Chondrocyte (in vitro differentiated cells): ENCODE data around the gene AGTRAP. TPM values are rescaled to one million over a fixed set of nuclear protein-coding genes. Genes with fewer than 3 reads are reported as not detected.

Source experiments
- DNase-seq: peaks from one replicate; pipeline ENCODE4 v3.0.0; 2021; ENCODE audit warnings: mixed read lengths, low spot score
- H3K27ac Mint-ChIP-seq: one replicate; pipeline ENCODE4 v1.8.0; 2021; ENCODE audit warnings: mild to moderate bottlenecking, moderate library complexity, mixed read lengths; ENCODE audit not compliant: unreplicated experiment
- H3K27me3 Mint-ChIP-seq: 2 replicates; pipeline ENCODE4 v1.8.0; 2021; ENCODE audit warnings: low read depth, mixed read lengths
- H3K36me3 Mint-ChIP-seq: 2 replicates; pipeline ENCODE4 v1.8.0; 2021; ENCODE audit warnings: low read depth, mixed read lengths
- H3K4me1 Mint-ChIP-seq: 2 replicates; pipeline ENCODE4 v1.8.0; 2021; ENCODE audit warnings: low read depth, mild to moderate bottlenecking, mixed read lengths
- H3K4me3 Mint-ChIP-seq: one replicate; pipeline ENCODE4 v1.8.0; 2021; ENCODE audit warnings: mild to moderate bottlenecking, moderate library complexity, mixed read lengths; ENCODE audit not compliant: unreplicated experiment
- H3K9me3 Mint-ChIP-seq: 2 replicates; pipeline ENCODE4 v1.8.0; 2021; ENCODE audit warnings: low read depth, mixed read lengths
- CTCF ChIP-seq: fragments of 200-600 bp; sonication (generic); IDR thresholded peaks from 2 replicates; pipeline ENCODE4 v1.5.0; 2021; ENCODE audit warnings: antibody characterized with exemption, mild to moderate bottlenecking, moderate library complexity
- total RNA-seq: library from RNA; stranded (reverse); gene quantifications from 3 replicates; pipeline ENCODE4 v1.2.1, GENCODE V29; 2021

Gene AGTRAP
- total RNA-seq, 1 donor from 2014 or later, result 19.8 TPM

GRCh38 chr1:11736746-11737639, 1.1 kb downstream of the AGTRAP start:
- peak overlapping the region; percentile 91 for H3K4me3 Mint-ChIP-seq
- H3K27ac Mint-ChIP-seq, result peak overlapping the region; percentile 83
- peaks cover 11% of the 10 kb centered on the region for H3K4me1 Mint-ChIP-seq
- DNase-seq, result no peak
- H3K27me3 Mint-ChIP-seq, result no peaks in the 10 kb centered on the region
- no peak for TF ChIP-seq CTCF
- no peaks in the 10 kb centered on the region for H3K9me3 Mint-ChIP-seq
- H3K36me3 Mint-ChIP-seq, result no peaks in the 10 kb centered on the region

DNA sequence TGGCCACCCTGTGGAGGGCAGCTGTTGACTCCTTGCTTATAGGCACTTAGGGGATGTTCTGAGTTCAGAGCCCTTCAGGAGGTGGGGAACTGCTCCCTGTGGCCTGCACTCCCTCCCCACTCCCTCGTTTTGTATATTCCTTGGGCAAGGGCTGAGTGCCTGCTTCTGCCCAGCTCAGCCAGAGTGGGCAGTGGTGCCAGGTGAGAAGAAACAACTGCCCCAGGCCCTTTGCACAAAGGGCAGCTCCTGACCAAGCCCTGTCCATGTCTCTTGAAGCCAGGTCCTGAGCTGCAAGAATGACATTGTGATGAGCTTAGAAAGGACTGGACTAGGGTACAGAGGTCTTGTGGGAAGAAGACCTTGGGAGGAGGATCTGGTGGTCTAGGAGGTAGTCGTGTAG, 2.2 kb downstream of the AGTRAP start:
- Mint-ChIP-seq H3K4me1 (peaks cover 7% of the 10 kb centered on the region), H3K36me3 (no peaks in the 10 kb centered on the region), H3K27ac (no peak overlapping the region), H3K4me3 (no peak overlapping the region), H3K27me3 (no peaks in the 10 kb centered on the region), H3K9me3 (no peaks in the 10 kb centered on the region)
- no peak for DNase-seq
- TF ChIP-seq CTCF, result no peak

- Mint-ChIP-seq H3K27me3 (no peaks in the 10 kb centered on the region), H3K27ac (no peak overlapping the region), H3K4me1 (peaks cover 7% of the 10 kb centered on the region), H3K4me3 (no peak overlapping the region), H3K9me3 (no peaks in the 10 kb centered on the region), H3K36me3 (no peaks in the 10 kb centered on the region)
- no peak for TF ChIP-seq CTCF
- no peak for DNase-seq
These were observed 2.8 kb downstream of the AGTRAP start for GRCh38 chr1:11738783-11739182.

- no peaks in the 10 kb centered on the region for H3K9me3 Mint-ChIP-seq
- no peak overlapping the region for H3K27ac Mint-ChIP-seq
- H3K27me3 Mint-ChIP-seq, result no peaks in the 10 kb centered on the region
- peaks cover 7% of the 10 kb centered on the region for H3K4me1 Mint-ChIP-seq
- no peaks in the 10 kb centered on the region for H3K36me3 Mint-ChIP-seq
- TF ChIP-seq CTCF, result no peak
- no peak overlapping the region for H3K4me3 Mint-ChIP-seq
- DNase-seq, result no peak
These were observed 4.6 kb downstream of the AGTRAP start for GRCh38 chr1:11740258-11741192.

DNA sequence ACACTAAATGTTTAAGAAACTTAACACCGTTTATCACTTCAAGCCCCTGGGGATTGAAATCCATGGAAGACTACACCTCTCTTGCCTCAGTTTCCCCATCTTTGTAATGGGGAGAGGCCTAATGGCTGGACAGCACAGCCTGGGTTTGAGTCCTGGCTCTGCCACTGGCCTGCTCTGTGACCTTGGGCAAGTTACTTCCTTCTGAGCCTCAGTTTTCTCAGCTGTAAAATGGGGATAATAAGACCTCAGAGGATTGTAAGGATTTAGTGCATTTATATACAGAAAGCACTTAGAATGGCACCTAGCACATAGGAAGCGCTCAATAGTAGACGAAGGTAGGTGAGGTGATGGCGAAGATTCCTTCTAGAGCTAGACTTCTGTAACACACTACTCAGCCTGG, 5.5 kb downstream of the AGTRAP start:
- Mint-ChIP-seq H3K36me3 (no peaks in the 10 kb centered on the region), H3K4me3 (no peak overlapping the region), H3K4me1 (peaks cover 7% of the 10 kb centered on the region), H3K27ac (no peak overlapping the region), H3K27me3 (no peaks in the 10 kb centered on the region), H3K9me3 (no peaks in the 10 kb centered on the region)
- DNase-seq, result no peak
- TF ChIP-seq CTCF, result no peak
